GM23338 (cell line): ENCODE measurements around the gene PITX1. TPM values are rescaled to one million over a fixed set of nuclear protein-coding genes. Genes with fewer than 3 reads are reported as not detected.

Experiments used
- CREB1 ChIP-seq: fragments of 250-450 bp; sonication (Bioruptor Pico); IDR thresholded peaks from 2 replicates; pipeline ENCODE4 v1.5.0; 2020; ENCODE audit warnings: low read depth, mild to moderate bottlenecking, moderate library complexity
- ETS1 ChIP-seq: IDR thresholded peaks from 2 replicates; pipeline ENCODE4 v1.6.1; 2016; ENCODE audit warnings: antibody characterized with exemption
- JUNB ChIP-seq: IDR thresholded peaks from one replicate; pipeline ENCODE4 v1.6.1; 2016; ENCODE audit warnings: antibody characterized with exemption; ENCODE audit not compliant: unreplicated experiment
- REST ChIP-seq: IDR thresholded peaks from one replicate; pipeline ENCODE4 v1.6.1; 2018; ENCODE audit warnings: antibody characterized with exemption; ENCODE audit not compliant: unreplicated experiment
- STAT1 ChIP-seq: IDR thresholded peaks from one replicate; pipeline ENCODE4 v1.6.1; 2016; ENCODE audit warnings: antibody characterized with exemption; ENCODE audit not compliant: unreplicated experiment
- ZNF114 ChIP-seq: fragments of 250-450 bp; sonication (Bioruptor Pico); IDR thresholded peaks from 2 replicates; pipeline ENCODE4 v1.5.0; 2020; ENCODE audit warnings: mild to moderate bottlenecking, moderate library complexity
- ZNF331 ChIP-seq: fragments of 250-450 bp; sonication (Bioruptor Pico); IDR thresholded peaks from 2 replicates; pipeline ENCODE4 v1.5.0; 2020; ENCODE audit warnings: low read depth, mild to moderate bottlenecking, moderate library complexity
- ZNF462 ChIP-seq: fragments of 250-450 bp; sonication (Bioruptor Pico); IDR thresholded peaks from 2 replicates; pipeline ENCODE4 v1.5.0; 2020; ENCODE audit warnings: mild to moderate bottlenecking, moderate library complexity
- polyA plus RNA-seq: library from polyadenylated mRNA; unstranded; fragments of >200 nt; fragmentation: Nextera tagmentation; extraction: Ambion mirVana; gene quantifications from 2 replicates; pipeline ENCODE4 v1.2.1, GENCODE V29; 2016
- total RNA-seq: library from RNA; depleted of rRNA; stranded (reverse); fragments of >200 nt; shearing (Covaris generic); gene quantifications from 2 replicates; pipeline ENCODE4 v1.2.3, GENCODE V29; 2014

Gene PITX1
- total and polyA plus RNA-seq, 2 experiments from 2014 or later = not detected

- no peak for TF ChIP-seq ZNF462 (CRISPR knock-in tag)
- no peak for TF ChIP-seq JUNB
- no peak for TF ChIP-seq STAT1
- no peak for TF ChIP-seq ETS1
- TF ChIP-seq ZNF114 (CRISPR knock-in tag) = no peak
- TF ChIP-seq REST = no peak
- no peak for TF ChIP-seq ZNF331 (CRISPR knock-in tag)
- no peak for TF ChIP-seq CREB1
Observed at GRCh38 chr5:135053989-135054388, 20.0 kb upstream of the PITX1 start (continued).
